Neuronal stem cell (in vitro differentiated cells): ENCODE results near the gene MAP3K19.

Experiments
- DNase-seq: peaks from one replicate; pipeline ENCODE4 v3.0.0-alpha.2; 2013; ENCODE audit warnings: low spot score
- H2AFZ ChIP-seq: one replicate; pipeline ENCODE4 v1.6.1; 2013; ENCODE audit warnings: mild to moderate bottlenecking, low read length, inconsistent platforms
- H2AK5ac ChIP-seq: 2 replicates; pipeline ENCODE4 v1.6.1; 2013; ENCODE audit warnings: low read depth, mild to moderate bottlenecking, inconsistent platforms, low read length, moderate library complexity, mixed read lengths
- H2BK120ac ChIP-seq: 2 replicates; pipeline ENCODE4 v1.6.1; 2013; ENCODE audit warnings: low read depth, mild to moderate bottlenecking, inconsistent platforms, low read length, moderate library complexity, mixed read lengths
- H2BK12ac ChIP-seq: one replicate; pipeline ENCODE4 v1.6.1; 2013; ENCODE audit warnings: low read length, inconsistent platforms
- H2BK15ac ChIP-seq: 2 replicates; pipeline ENCODE4 v1.6.1; 2013; ENCODE audit warnings: mild to moderate bottlenecking, low read length, inconsistent platforms, mixed read lengths
- H2BK5ac ChIP-seq: one replicate; pipeline ENCODE4 v1.6.1; 2013; ENCODE audit warnings: inconsistent platforms, mild to moderate bottlenecking, low read length, moderate library complexity
- H3K14ac ChIP-seq: one replicate; pipeline ENCODE4 v1.6.1; 2013; ENCODE audit warnings: low read length, inconsistent platforms
- H3K18ac ChIP-seq: 2 replicates; pipeline ENCODE4 v1.6.1; 2013; ENCODE audit warnings: low read length, inconsistent platforms
- H3K23ac ChIP-seq: 2 replicates; pipeline ENCODE4 v1.6.1; 2013; ENCODE audit warnings: low read depth, mild to moderate bottlenecking, mixed read lengths, low read length, inconsistent platforms; ENCODE audit not compliant: poor library complexity
- H3K27ac ChIP-seq: replicated peaks from 3 replicates; pipeline ENCODE4 v1.5.1; 2013; ENCODE audit warnings: low read length, inconsistent platforms
- H3K27me3 ChIP-seq, 3 experiments: 2 replicates each; pipeline ENCODE4 v1.6.1; 2013; ENCODE audit warnings: low read length in 3 of 3, mild to moderate bottlenecking in 2 of 3, inconsistent platforms in 1 of 3, low read depth in 1 of 3, mixed read lengths in 1 of 3, moderate library complexity in 1 of 3; ENCODE audit not compliant: control insufficient read depth in 3 of 3, insufficient read depth in 3 of 3
- H3K36me3 ChIP-seq, 2 donors: replicated peaks in 1 of 2; 2 replicates each; pipeline ENCODE4 v1.6.1; 2013; ENCODE audit warnings: low read length in 2 of 2; ENCODE audit not compliant: control insufficient read depth in 2 of 2, insufficient read depth in 2 of 2
- H3K4ac ChIP-seq: 2 replicates; pipeline ENCODE4 v1.6.1; 2013; ENCODE audit warnings: inconsistent platforms, mild to moderate bottlenecking, low read length, moderate library complexity
- H3K4me1 ChIP-seq, 2 donors: 1 replicate in 1 of 2; 2 replicates in 1 of 2; pipeline ENCODE4 v1.6.1; 2013; ENCODE audit warnings: low read length in 2 of 2, low read depth in 1 of 2; ENCODE audit not compliant: control insufficient read depth in 2 of 2, insufficient read depth in 1 of 2
- H3K4me2 ChIP-seq: one replicate; pipeline ENCODE4 v1.6.1; 2013; ENCODE audit warnings: mild to moderate bottlenecking, low read length, inconsistent platforms; ENCODE audit not compliant: insufficient read depth, poor library complexity, severe bottlenecking
- H3K4me3 ChIP-seq, 2 donors: 2 replicates each; pipeline ENCODE4 v1.5.1; 2013; ENCODE audit warnings: low read length in 2 of 2, mild to moderate bottlenecking in 2 of 2, inconsistent platforms in 1 of 2, moderate library complexity in 1 of 2
- H3K79me1 ChIP-seq: one replicate; pipeline ENCODE4 v1.6.1; 2013; ENCODE audit warnings: low read depth, mild to moderate bottlenecking, inconsistent platforms, low read length, moderate library complexity
- H3K9ac ChIP-seq: one replicate; pipeline ENCODE4 v1.6.1; 2013; ENCODE audit warnings: mild to moderate bottlenecking, low read depth, low read length, inconsistent platforms; ENCODE audit not compliant: poor library complexity
- H3K9me3 ChIP-seq, 2 donors: replicated peaks in 1 of 2; 2 replicates each; pipeline versions ENCODE3 to v1.6.1; 2013; ENCODE audit warnings: low read length in 2 of 2, mild to moderate bottlenecking in 2 of 2, inconsistent platforms in 1 of 2, low read depth in 1 of 2, mixed read lengths in 1 of 2, moderate library complexity in 1 of 2; ENCODE audit not compliant: control insufficient read depth in 2 of 2, insufficient read depth in 1 of 2
- H4K8ac ChIP-seq: one replicate; pipeline ENCODE4 v1.6.1; 2013; ENCODE audit warnings: low read depth, mild to moderate bottlenecking, inconsistent platforms, low read length, moderate library complexity
- H4K91ac ChIP-seq: one replicate; pipeline ENCODE4 v1.6.1; 2013; ENCODE audit warnings: low read length, low read depth, mild to moderate bottlenecking, inconsistent platforms; ENCODE audit not compliant: poor library complexity
- WGBS, 2 donors: extraction: QIAGEN DNeasy Blood & Tissue Kit; methylation state at CpG; one replicate each; pipeline ENCODE4 v1.1.7; 2013; ENCODE audit warnings: missing lambda C conversion rate in 2 of 2, mixed read lengths in 1 of 2; ENCODE audit not compliant: insufficient read length in 2 of 2, insufficient replicate concordance in 1 of 2; ENCODE audit errors: extremely low coverage in 2 of 2; 5-methylcytosine and 5-hydroxymethylcytosine counted together

MAP3K19 gene

DNA sequence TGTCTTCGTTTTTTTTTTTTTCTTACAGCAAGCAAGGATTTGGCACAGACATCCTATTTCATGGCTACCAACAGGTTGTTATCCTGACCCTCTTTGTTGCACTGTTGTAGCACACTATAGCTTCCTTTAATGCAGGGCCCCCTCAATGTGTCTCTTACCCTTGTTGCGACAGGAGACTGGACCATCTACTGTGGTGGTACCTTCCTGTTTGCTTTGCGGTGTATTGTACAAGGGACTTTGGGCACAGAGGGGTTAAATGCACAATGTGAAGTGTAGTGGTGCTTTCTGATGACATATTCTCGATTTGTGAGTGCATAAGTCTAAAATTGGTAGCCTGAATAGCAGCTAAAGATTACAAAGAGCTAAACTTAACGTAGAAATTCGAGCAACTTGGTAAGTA lies 101.2 kb downstream of the MAP3K19 start:
- Histone ChIP-seq H3K27ac (no peak overlapping the region), H2AK5ac (no peak overlapping the region), H2AFZ (no peak overlapping the region), H2BK5ac (no peak overlapping the region), H2BK12ac (no peak overlapping the region), H3K4ac (no peak overlapping the region), H4K8ac (no peak overlapping the region), H3K4me2 (no peak overlapping the region), H2BK120ac (no peak overlapping the region), H3K23ac (no peak overlapping the region), H3K4me1 (peaks cover 0 to 1% of the 10 kb centered on the region in 2 donors), H3K9me3 (no peaks in the 10 kb centered on the region), H4K91ac (no peak overlapping the region), H3K18ac (no peak overlapping the region), H3K9ac (no peak overlapping the region), H3K14ac (no peak overlapping the region), H3K27me3 (no peaks in the 10 kb centered on the region), H3K79me1 (no peaks in the 10 kb centered on the region), H3K4me3 (no peak overlapping the region), H2BK15ac (no peak overlapping the region), H3K36me3 (peaks cover 11 to 98% of the 10 kb centered on the region in 2 donors)
- no peak for DNase-seq
- no CpG with 5 or more reads among the region's 6 CpGs for WGBS, 2 donors

DNA sequence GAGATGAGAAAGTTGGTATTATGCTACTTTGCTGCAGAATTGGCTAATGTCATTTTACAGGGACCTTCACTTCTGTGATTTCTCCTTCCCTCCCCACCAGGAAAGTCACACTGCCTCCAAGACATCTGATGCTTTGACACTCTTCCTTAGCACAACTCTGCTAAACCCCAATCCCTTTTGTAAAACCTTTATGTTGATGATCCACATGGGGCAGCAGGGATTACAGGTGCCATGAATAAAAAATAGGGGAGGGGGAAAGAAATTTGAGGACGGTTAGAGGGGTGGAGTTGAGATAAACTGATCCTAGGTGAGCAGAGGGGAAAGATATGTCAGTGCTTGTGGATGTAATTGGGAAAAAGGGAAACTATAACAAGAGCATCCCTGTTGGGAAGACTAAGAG lies 102.3 kb downstream of the MAP3K19 start:
- Histone ChIP-seq H3K4me3 (no peak overlapping the region), H4K8ac (no peak overlapping the region), H2BK5ac (no peak overlapping the region), H2BK12ac (no peak overlapping the region), H3K27me3 (no peaks in the 10 kb centered on the region), H2AK5ac (no peak overlapping the region), H3K79me1 (no peaks in the 10 kb centered on the region), H2BK120ac (no peak overlapping the region), H2AFZ (no peak overlapping the region), H3K4me2 (no peak overlapping the region), H3K23ac (no peak overlapping the region), H4K91ac (no peak overlapping the region), H3K9me3 (no peaks in the 10 kb centered on the region), H3K4ac (no peak overlapping the region), H3K27ac (no peak overlapping the region), H3K36me3 (peaks cover 9 to 98% of the 10 kb centered on the region in 2 donors), H3K14ac (no peak overlapping the region), H3K9ac (no peak overlapping the region), H3K18ac (no peak overlapping the region), H3K4me1 (peaks cover 0 to 1% of the 10 kb centered on the region in 2 donors), H2BK15ac (no peak overlapping the region)
- DNase-seq: no peak
- 100% methylated on average over 1 of the region's 1 CpG; no CpG with 5 or more reads in 1 of the 2 donors for WGBS, 2 donors

DNA sequence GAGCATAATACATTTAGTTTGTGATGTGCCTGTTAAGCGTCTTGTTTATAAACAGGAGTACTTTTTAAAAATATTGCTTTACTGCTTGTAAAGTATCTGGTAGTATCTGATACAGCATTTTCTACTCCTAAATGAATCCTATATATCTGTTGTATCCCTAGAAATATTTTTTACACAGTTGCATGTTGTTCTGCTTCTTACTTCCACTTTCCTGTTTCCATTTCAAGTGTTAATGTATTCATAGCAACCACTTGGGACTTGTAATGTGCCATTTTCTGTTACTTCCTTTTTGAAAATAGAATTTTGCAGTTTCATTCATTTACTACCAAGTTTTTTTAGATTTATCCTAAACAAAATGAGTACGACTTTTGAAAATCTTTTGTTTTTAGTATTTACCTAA lies 103.7 kb downstream of the MAP3K19 start:
- no CpG with 5 or more reads among the region's 2 CpGs for WGBS, 2 donors
- no peak overlapping the region for H3K4ac ChIP-seq
- H3K36me3 ChIP-seq: peaks cover 10 to 99% of the 10 kb centered on the region in 2 donors
- H3K4me3 ChIP-seq: no peak overlapping the region
- no peak overlapping the region for H3K4me2 ChIP-seq
- H3K9me3 ChIP-seq: no peaks in the 10 kb centered on the region
- H3K23ac ChIP-seq: no peak overlapping the region
- no peak overlapping the region for H2BK5ac ChIP-seq
- H3K79me1 ChIP-seq: no peaks in the 10 kb centered on the region
- no peak overlapping the region for H2BK120ac ChIP-seq
- H3K14ac ChIP-seq: no peak overlapping the region
- peaks cover 0 to 1% of the 10 kb centered on the region in 2 donors for H3K4me1 ChIP-seq
- no peak overlapping the region for H4K8ac ChIP-seq
- DNase-seq: no peak
- H3K18ac ChIP-seq: no peak overlapping the region
- no peak overlapping the region for H3K27ac ChIP-seq
- H2AK5ac ChIP-seq: no peak overlapping the region
- no peak overlapping the region for H2BK15ac ChIP-seq
- H2AFZ ChIP-seq: no peak overlapping the region
- H3K9ac ChIP-seq: no peak overlapping the region
- H4K91ac ChIP-seq: no peak overlapping the region
- H2BK12ac ChIP-seq: no peak overlapping the region
- no peaks in the 10 kb centered on the region for H3K27me3 ChIP-seq

DNA sequence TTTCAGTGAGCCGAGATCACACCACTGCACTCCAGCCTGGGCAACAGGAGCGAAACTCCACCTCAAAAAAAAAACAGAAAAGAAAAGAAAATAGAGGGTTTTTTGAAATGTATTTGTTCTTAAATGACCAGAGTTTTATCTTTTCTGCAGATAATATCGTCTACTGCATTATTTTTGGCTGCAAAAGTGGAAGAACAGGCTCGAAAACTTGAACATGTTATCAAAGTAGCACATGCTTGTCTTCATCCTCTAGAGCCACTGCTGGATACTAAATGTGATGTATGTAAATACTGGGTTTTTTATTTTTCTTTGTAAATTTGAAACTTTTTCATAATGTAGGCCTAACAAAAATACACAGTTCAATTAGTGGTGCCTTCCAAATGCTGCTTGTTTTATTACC lies 110.6 kb downstream of the MAP3K19 start:
- WGBS, 2 donors: no CpG with 5 or more reads among the region's 4 CpGs
- H2BK15ac ChIP-seq: no peak overlapping the region
- no peak overlapping the region for H3K23ac ChIP-seq
- no peak overlapping the region for H3K9ac ChIP-seq
- H3K9me3 ChIP-seq: no peaks in the 10 kb centered on the region
- no peak for DNase-seq
- no peak overlapping the region for H2AK5ac ChIP-seq
- no peak overlapping the region for H2AFZ ChIP-seq
- no peak overlapping the region for H4K91ac ChIP-seq
- H4K8ac ChIP-seq: no peak overlapping the region
- H3K36me3 ChIP-seq: peaks cover 4 to 95% of the 10 kb centered on the region in 2 donors
- H3K79me1 ChIP-seq: no peaks in the 10 kb centered on the region
- no peak overlapping the region for H2BK120ac ChIP-seq
- no peak overlapping the region for H3K4me2 ChIP-seq
- H3K4me3 ChIP-seq: no peak overlapping the region
- H3K27me3 ChIP-seq: no peaks in the 10 kb centered on the region
- H3K27ac ChIP-seq: no peak overlapping the region
- H2BK12ac ChIP-seq: no peak overlapping the region
- no peak overlapping the region for H2BK5ac ChIP-seq
- no peak overlapping the region for H3K18ac ChIP-seq
- H3K4ac ChIP-seq: no peak overlapping the region
- H3K14ac ChIP-seq: no peak overlapping the region
- no peaks in the 10 kb centered on the region for H3K4me1 ChIP-seq
